HEK293 (cell line): ENCODE results near the gene BAG5.
"Not testable (repeated sequence)": the region's sequence is repeated elsewhere in the genome, so short reads cannot be mapped to it uniquely, and the experiment has no call there.

ENCODE experiments used
- CTCF ChIA-PET: fragments of 350-600 bp; formaldehyde crosslinking; extraction: SDS; loops from one replicate; lab custom pipeline; 2021; ENCODE audit warnings: antibody characterized with exemption; lab: Yijun Ruan, JAX
- POLR2A ChIA-PET: fragments of 300-600 bp; formaldehyde crosslinking; extraction: SDS; loops from one replicate; lab custom pipeline; 2020; ENCODE audit warnings: antibody characterized with exemption, inconsistent platforms; lab: Yijun Ruan, JAX
- H3K27ac ChIP-seq: fragments of 200-500 bp; sonication (Bioruptor generic); 2 replicates; pipeline ENCODE4 v1.5.1; 2014; ENCODE audit warnings: low read depth, low read length, control low read depth, inconsistent platforms; ENCODE audit errors: extremely low read depth
- H3K36me3 ChIP-seq, 2 experiments: fragments of 200-500 bp in 1 of 2; sonication (Bioruptor generic) in 1 of 2; 1 replicate in 1 of 2; 2 replicates in 1 of 2; pipeline ENCODE4 v1.5.1; 2014 to 2017; ENCODE audit warnings: inconsistent platforms in 2 of 2, low read length in 2 of 2; ENCODE audit not compliant: control insufficient read depth in 2 of 2, insufficient read depth in 1 of 2
- H3K4me1 ChIP-seq: fragments of 200-500 bp; sonication (Bioruptor generic); 2 replicates; pipeline ENCODE4 v1.5.1; 2014; ENCODE audit warnings: mild to moderate bottlenecking, low read length, inconsistent platforms; ENCODE audit not compliant: control insufficient read depth, insufficient read depth
- H3K4me3 ChIP-seq: 2 replicates; pipeline ENCODE4 v1.5.1; 2011; ENCODE audit warnings: low read depth, mild to moderate bottlenecking, control low read depth, low read length, moderate library complexity
- H3K9me3 ChIP-seq: fragments of 200-500 bp; sonication (Bioruptor generic); 2 replicates; pipeline ENCODE4 v1.5.1; 2014; ENCODE audit warnings: low read depth, low read length, inconsistent platforms; ENCODE audit not compliant: control insufficient read depth, insufficient read depth
- FEZF1 ChIP-seq: fragments of 450-650 bp; formaldehyde crosslinking; IDR thresholded peaks from 2 replicates; pipeline ENCODE4 v1.5.1; 2016; ENCODE audit warnings: missing biosample characterization, missing genetic modification characterization
- GLIS1 ChIP-seq: fragments of 450-650 bp; formaldehyde crosslinking; IDR thresholded peaks from 2 replicates; pipeline ENCODE4 v1.5.1; 2016; ENCODE audit warnings: missing biosample characterization, missing genetic modification characterization
- GLIS2 ChIP-seq: fragments of 450-650 bp; formaldehyde crosslinking; IDR thresholded peaks from 2 replicates; pipeline ENCODE4 v1.5.1; 2016; ENCODE audit warnings: missing biosample characterization, missing genetic modification characterization
- PRDM1 ChIP-seq: fragments of 450-650 bp; formaldehyde crosslinking; IDR thresholded peaks from 2 replicates; pipeline ENCODE4; 2016; ENCODE audit warnings: missing biosample characterization, missing genetic modification characterization
- RBAK ChIP-seq: fragments of 450-650 bp; formaldehyde crosslinking; IDR thresholded peaks from 2 replicates; pipeline ENCODE4 v1.5.1; 2016; ENCODE audit warnings: missing biosample characterization, missing genetic modification characterization
- SCRT2 ChIP-seq: fragments of 450-650 bp; formaldehyde crosslinking; IDR thresholded peaks from 2 replicates; pipeline ENCODE4 v1.5.1; 2016; ENCODE audit warnings: missing biosample characterization, missing genetic modification characterization
- TRIM28 ChIP-seq: IDR thresholded peaks from 2 replicates; pipeline ENCODE4 v1.6.1; 2011; ENCODE audit warnings: low read length, control low read depth, borderline replicate concordance
- WT1 ChIP-seq: fragments of 450-650 bp; formaldehyde crosslinking; IDR thresholded peaks from 2 replicates; pipeline ENCODE4 v1.5.1; 2016; ENCODE audit warnings: missing biosample characterization, missing genetic modification characterization
- YY1 ChIP-seq: fragments of 450-650 bp; formaldehyde crosslinking; IDR thresholded peaks from 2 replicates; pipeline ENCODE4 v1.5.1; 2018; ENCODE audit warnings: missing biosample characterization, missing genetic modification characterization
- ZBTB17 ChIP-seq: fragments of 450-650 bp; formaldehyde crosslinking; IDR thresholded peaks from 2 replicates; pipeline ENCODE4 v1.5.1; 2016; ENCODE audit warnings: missing biosample characterization, missing genetic modification characterization
- ZBTB20 ChIP-seq: fragments of 450-650 bp; formaldehyde crosslinking; IDR thresholded peaks from 2 replicates; pipeline ENCODE4 v1.5.1; 2016; ENCODE audit warnings: missing biosample characterization, missing genetic modification characterization
- ZNF10 ChIP-seq: fragments of 450-650 bp; formaldehyde crosslinking; IDR thresholded peaks from 2 replicates; pipeline ENCODE4 v1.5.1; 2017; ENCODE audit warnings: missing biosample characterization, missing genetic modification characterization
- ZNF121 ChIP-seq: fragments of 450-650 bp; formaldehyde crosslinking; IDR thresholded peaks from 2 replicates; pipeline ENCODE4 v1.5.1; 2016; ENCODE audit warnings: missing biosample characterization, missing genetic modification characterization
- ZNF146 ChIP-seq: fragments of 450-650 bp; formaldehyde crosslinking; IDR thresholded peaks from 2 replicates; pipeline ENCODE4 v1.5.1; 2016; ENCODE audit warnings: missing biosample characterization, missing genetic modification characterization
- ZNF2 ChIP-seq: fragments of 450-650 bp; formaldehyde crosslinking; IDR thresholded peaks from 2 replicates; pipeline ENCODE4 v1.5.1; 2016; ENCODE audit warnings: missing biosample characterization, missing genetic modification characterization
- ZNF274 ChIP-seq, 2 experiments: fragments of 200-500 bp in 1 of 2; fragments of 450-650 bp in 1 of 2; sonication (Bioruptor generic) in 1 of 2; formaldehyde crosslinking in 1 of 2; IDR thresholded peaks; 2 replicates each; pipeline versions ENCODE4 v1.5.1 to v1.6.1; 2014 to 2016; ENCODE audit warnings: borderline replicate concordance in 1 of 2, inconsistent platforms in 1 of 2, low read length in 1 of 2, missing biosample characterization in 1 of 2, missing genetic modification characterization in 1 of 2
- ZNF341 ChIP-seq: fragments of 450-650 bp; formaldehyde crosslinking; IDR thresholded peaks from 2 replicates; pipeline ENCODE4; 2016; ENCODE audit warnings: low read depth, missing biosample characterization, missing genetic modification characterization
- ZNF600 ChIP-seq: fragments of 450-650 bp; formaldehyde crosslinking; IDR thresholded peaks from 2 replicates; pipeline ENCODE4 v1.5.1; 2016; ENCODE audit warnings: missing biosample characterization, missing genetic modification characterization
- ZNF658 ChIP-seq: fragments of 450-650 bp; formaldehyde crosslinking; IDR thresholded peaks from 2 replicates; pipeline ENCODE4; 2016; ENCODE audit warnings: missing biosample characterization, missing genetic modification characterization
- ZNF843 ChIP-seq: fragments of 450-650 bp; formaldehyde crosslinking; IDR thresholded peaks from 2 replicates; pipeline ENCODE4 v1.5.1; 2016; ENCODE audit warnings: missing biosample characterization, missing genetic modification characterization
- ZSCAN23 ChIP-seq: fragments of 450-650 bp; formaldehyde crosslinking; IDR thresholded peaks from 2 replicates; pipeline ENCODE4 v1.5.1; 2016; ENCODE audit warnings: missing biosample characterization, missing genetic modification characterization
- TF ChIP-seq, protein P1 (sequence below): fragments of 450-650 bp; formaldehyde crosslinking; IDR thresholded peaks from 2 replicates; pipeline ENCODE4 v1.5.1; 2016; ENCODE audit warnings: missing biosample characterization, missing genetic modification characterization
- TF ChIP-seq, protein P2 (sequence below): fragments of 450-650 bp; formaldehyde crosslinking; IDR thresholded peaks from 2 replicates; pipeline ENCODE4 v1.5.0; 2017; ENCODE audit warnings: missing biosample characterization, missing genetic modification characterization, borderline replicate concordance
- TF ChIP-seq, protein P3 (sequence below): fragments of 450-650 bp; formaldehyde crosslinking; IDR thresholded peaks from 2 replicates; pipeline ENCODE4 v1.5.1; 2016; ENCODE audit warnings: missing biosample characterization, missing genetic modification characterization

The BAG5 gene

DNA sequence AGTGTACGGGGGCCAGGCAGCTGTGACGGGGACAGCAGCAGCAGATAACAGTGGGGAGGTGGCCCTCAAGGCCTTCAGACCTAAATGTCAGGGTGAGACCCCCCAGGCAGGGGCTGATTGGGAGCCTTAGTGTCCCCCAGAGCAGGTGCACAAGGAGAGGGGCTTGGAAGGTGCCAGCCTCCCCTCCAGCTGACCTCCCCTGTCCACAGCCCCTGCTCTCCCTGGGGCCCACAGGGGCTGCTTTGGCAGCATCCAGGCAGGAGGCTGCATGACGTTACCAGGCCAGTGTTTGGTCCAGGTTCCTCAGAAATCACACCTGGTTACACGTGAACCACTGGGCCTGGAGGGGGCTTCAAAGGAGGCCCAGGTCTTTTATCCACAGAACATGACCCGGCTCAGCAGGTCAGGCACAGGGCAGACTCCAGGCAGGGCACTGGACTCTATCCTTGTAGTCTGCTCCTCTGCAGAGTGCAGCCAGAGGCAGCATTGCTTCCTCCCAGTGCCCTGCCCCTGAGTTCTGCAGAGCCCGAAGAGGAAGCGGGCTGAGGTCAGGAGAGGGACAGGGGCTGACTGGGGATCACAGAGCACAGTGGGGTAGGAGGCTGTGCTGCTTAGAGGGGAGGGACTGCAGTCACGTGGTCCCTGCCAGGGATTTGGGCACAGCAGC is 36.1 kb downstream of the BAG5 start:
- H3K4me1 ChIP-seq: peaks cover 19% of the 10 kb centered on the region
- CTCF ChIA-PET: no interaction called here
- H3K9me3 ChIP-seq: no peaks in the 10 kb centered on the region
- POLR2A ChIA-PET: no interaction called here
- TF ChIP-seq ZNF658 (tag by site-specific recombination): no peak
- no peak for TF ChIP-seq RBAK (tag by site-specific recombination)
- peak; percentile 38; the same call in 1 of the 2 replicates for TF ChIP-seq GLIS1 (tag by site-specific recombination)
- peak; percentile 58 for TF ChIP-seq GLIS2
- no peak for TF ChIP-seq ZNF341 (tag by site-specific recombination)
- TF ChIP-seq, all 188 proteins: peak for 2
- Histone ChIP-seq H3K36me3 (peaks cover 0 to 8% of the 10 kb centered on the region in 2 experiments; a peak in 1 of 3 replicates), H3K27ac (no peak overlapping the region), H3K4me3 (no peak overlapping the region)

DNA sequence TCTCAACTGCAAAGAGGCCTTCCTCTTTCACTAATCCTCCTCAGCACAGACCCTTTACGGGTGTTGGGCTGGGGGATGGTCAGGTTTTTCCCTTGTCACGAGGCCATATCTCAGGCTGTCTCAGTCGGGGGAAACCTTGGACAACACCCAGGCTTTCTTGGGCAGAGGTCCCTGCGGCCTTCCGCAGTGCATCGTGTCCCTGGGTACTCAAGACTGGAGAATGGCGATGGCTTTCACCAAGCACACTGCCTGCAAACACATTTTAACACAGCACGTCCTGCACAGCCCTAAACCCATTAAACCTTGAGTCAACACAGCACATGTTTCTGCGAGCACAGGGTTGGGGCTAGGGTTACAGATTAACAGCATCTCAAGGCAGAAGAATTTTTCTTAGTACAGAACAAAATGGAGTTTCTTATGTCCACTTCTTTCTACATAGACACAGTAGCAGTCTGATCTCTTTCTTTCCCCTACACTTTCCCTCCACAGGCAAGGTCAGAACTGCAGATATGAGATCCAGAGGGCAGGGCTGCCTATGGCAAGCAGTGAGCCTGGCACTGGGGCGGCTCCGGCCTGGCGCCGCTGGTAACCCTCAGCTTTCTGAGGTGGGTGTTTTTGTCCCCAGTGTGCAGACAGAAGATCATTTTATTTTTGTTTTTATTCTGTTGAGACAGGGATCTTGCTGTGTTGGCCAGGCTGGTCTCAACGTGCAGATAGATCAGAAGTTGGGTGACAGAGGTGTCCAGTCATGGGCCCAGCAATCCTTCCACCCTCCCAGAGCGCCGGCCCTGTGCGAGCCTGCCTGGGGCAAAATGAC is 36.8 kb downstream of the BAG5 start:
- peak; percentile 49 for TF ChIP-seq YY1 (tag by site-specific recombination)
- 0 out of 2 replicates have a peak, but pooled peaks have one; percentile 31 for TF ChIP-seq ZBTB20 (tag by site-specific recombination)
- TF ChIP-seq ZNF600 (tag by site-specific recombination): peak; percentile 92
- TF ChIP-seq PRDM1 (tag by site-specific recombination): peak; percentile 51
- TF ChIP-seq FEZF1: 0 out of 2 replicates have a peak, but pooled peaks have one; percentile 31
- 0 out of 2 replicates have a peak, but pooled peaks have one; percentile 22 for TF ChIP-seq ZBTB17
- TF ChIP-seq ZNF121: peak; percentile 98
- TF ChIP-seq WT1 (tag by site-specific recombination): 0 out of 2 replicates have a peak, but pooled peaks have one; percentile 51
- TF ChIP-seq ZNF2 (tag by site-specific recombination): peak; percentile 57; the same call in 1 of the 2 replicates
- Histone ChIP-seq H3K27ac (peak overlapping the region; percentile 17; the same call in 1 of the 2 replicates), H3K4me1 (peaks cover 19% of the 10 kb centered on the region), H3K36me3 (peaks cover 0 to 13% of the 10 kb centered on the region in 2 experiments; a peak in 1 of 3 replicates)
- POLR2A ChIA-PET, CTCF ChIA-PET, H3K4me3 ChIP-seq, H3K9me3 ChIP-seq: not testable (repeated sequence)

DNA sequence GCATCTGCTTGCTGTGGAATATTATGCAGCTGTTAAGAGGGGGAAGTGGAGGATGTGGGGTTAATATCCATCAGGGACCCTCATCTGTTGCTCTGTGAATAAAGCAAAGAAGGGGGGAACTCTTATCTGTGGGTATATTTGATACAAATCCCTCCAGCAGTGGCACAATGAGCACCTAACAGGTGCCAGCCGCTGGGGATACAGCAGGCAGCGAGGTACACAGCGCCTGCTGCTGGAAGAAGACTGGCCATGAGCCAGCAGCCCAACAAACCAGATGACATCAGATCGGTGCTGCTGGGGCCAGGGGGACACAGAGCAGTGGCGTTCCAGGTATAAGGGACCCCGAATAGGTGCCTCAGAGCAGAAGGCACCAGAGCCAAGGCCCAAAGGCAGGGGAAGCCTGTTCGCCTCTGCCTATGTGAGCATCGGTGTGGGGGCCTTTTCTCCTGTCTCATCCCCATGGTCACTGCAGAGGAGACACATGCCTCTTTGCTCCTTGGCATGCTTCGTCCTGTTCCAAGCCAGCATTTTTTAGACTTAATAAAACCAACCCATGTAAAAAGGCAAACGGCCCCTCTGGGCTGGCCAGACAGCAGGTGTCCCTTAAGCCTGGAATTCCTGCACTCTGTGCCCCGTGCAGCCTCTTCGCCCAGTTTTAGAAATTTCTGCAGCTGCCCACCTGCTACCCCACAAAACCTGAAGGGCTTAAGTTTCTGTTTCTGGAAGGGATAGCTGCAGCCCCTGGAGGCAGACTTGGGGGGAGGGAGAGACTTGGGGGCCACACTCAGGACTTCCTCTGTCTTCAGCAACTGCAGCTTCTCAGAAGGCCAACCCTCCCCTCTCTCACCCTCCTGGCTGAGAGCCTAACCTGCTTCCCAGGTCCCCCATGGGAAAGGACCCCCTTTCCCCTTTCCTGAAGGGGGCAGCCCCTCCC is 38.2 kb downstream of the BAG5 start:
- Histone ChIP-seq H3K9me3 (no peaks in the 10 kb centered on the region), H3K36me3 (peaks cover 0 to 22% of the 10 kb centered on the region in 2 experiments; a peak in 1 of 3 replicates), H3K4me1 (peaks cover 27% of the 10 kb centered on the region), H3K4me3 (no peak overlapping the region), H3K27ac (0 out of 2 replicates have a peak overlapping the region, but pooled peaks have one; percentile 31)
- ChIA-PET POLR2A (no interaction called here), CTCF (interaction anchor here (0.6 to 0.7 kb wide), 2 partner anchors 37 to 545 kb away, joined by 3 to 7 read pairs; no protein-coding TSS in a partner anchor)
- TF ChIP-seq, protein P1, sequence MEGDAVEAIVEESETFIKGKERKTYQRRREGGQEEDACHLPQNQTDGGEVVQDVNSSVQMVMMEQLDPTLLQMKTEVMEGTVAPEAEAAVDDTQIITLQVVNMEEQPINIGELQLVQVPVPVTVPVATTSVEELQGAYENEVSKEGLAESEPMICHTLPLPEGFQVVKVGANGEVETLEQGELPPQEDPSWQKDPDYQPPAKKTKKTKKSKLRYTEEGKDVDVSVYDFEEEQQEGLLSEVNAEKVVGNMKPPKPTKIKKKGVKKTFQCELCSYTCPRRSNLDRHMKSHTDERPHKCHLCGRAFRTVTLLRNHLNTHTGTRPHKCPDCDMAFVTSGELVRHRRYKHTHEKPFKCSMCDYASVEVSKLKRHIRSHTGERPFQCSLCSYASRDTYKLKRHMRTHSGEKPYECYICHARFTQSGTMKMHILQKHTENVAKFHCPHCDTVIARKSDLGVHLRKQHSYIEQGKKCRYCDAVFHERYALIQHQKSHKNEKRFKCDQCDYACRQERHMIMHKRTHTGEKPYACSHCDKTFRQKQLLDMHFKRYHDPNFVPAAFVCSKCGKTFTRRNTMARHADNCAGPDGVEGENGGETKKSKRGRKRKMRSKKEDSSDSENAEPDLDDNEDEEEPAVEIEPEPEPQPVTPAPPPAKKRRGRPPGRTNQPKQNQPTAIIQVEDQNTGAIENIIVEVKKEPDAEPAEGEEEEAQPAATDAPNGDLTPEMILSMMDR: peak; percentile 26; the same call in 1 of the 2 replicates
- 0 out of 2 replicates have a peak, but pooled peaks have one; percentile 10 for TF ChIP-seq GLIS2
- no peak for TF ChIP-seq ZNF843 (tag by site-specific recombination)
- TF ChIP-seq, protein P2, sequence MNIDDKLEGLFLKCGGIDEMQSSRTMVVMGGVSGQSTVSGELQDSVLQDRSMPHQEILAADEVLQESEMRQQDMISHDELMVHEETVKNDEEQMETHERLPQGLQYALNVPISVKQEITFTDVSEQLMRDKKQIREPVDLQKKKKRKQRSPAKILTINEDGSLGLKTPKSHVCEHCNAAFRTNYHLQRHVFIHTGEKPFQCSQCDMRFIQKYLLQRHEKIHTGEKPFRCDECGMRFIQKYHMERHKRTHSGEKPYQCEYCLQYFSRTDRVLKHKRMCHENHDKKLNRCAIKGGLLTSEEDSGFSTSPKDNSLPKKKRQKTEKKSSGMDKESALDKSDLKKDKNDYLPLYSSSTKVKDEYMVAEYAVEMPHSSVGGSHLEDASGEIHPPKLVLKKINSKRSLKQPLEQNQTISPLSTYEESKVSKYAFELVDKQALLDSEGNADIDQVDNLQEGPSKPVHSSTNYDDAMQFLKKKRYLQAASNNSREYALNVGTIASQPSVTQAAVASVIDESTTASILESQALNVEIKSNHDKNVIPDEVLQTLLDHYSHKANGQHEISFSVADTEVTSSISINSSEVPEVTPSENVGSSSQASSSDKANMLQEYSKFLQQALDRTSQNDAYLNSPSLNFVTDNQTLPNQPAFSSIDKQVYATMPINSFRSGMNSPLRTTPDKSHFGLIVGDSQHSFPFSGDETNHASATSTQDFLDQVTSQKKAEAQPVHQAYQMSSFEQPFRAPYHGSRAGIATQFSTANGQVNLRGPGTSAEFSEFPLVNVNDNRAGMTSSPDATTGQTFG (tag by site-specific recombination): no peak
- no peak for TF ChIP-seq ZSCAN23 (tag by site-specific recombination)
- no peak for TF ChIP-seq TRIM28
- TF ChIP-seq RBAK (tag by site-specific recombination): peak; percentile 96
- peak; percentile 67; the same call in 1 of the 2 replicates for TF ChIP-seq ZNF10 (tag by site-specific recombination)
- no peak for TF ChIP-seq ZNF274 (IDR thresholded peaks at IDR 0.05; ENCODE audit: low read length)
- TF ChIP-seq ZNF274 (tag by site-specific recombination; IDR thresholded peaks at IDR 0.05; ENCODE audit: borderline replicate concordance): no peak
- TF ChIP-seq, protein P3, sequence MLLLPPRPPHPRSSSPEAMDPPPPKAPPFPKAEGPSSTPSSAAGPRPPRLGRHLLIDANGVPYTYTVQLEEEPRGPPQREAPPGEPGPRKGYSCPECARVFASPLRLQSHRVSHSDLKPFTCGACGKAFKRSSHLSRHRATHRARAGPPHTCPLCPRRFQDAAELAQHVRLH (tag by site-specific recombination): peak; percentile 93
- TF ChIP-seq ZNF146 (tag by site-specific recombination): peak; percentile 100
- peak; percentile 72 for TF ChIP-seq SCRT2 (tag by site-specific recombination)
